Gastroesophageal sphincter (tissue), 3 donors: ENCODE results near the gene ZCCHC14.

Source experiments
- EP300 ChIP-seq: sonication (generic); formaldehyde crosslinking; IDR thresholded peaks from one replicate; pipeline ENCODE4 v1.6.1; 2017; ENCODE audit warnings: antibody characterized with exemption, mild to moderate bottlenecking
- POLR2A ChIP-seq, 2 donors: fragments of 450-650 bp; IDR thresholded peaks; one replicate each; pipeline ENCODE4 v1.6.1; 2017; ENCODE audit warnings: antibody characterized with exemption in 2 of 2, mild to moderate bottlenecking in 2 of 2, moderate library complexity in 1 of 2
- TF ChIP-seq, protein P1 (sequence below), 4 experiments: fragments of 200-600 bp in 2 of 4; fragments of 450-650 bp in 2 of 4; sonication (generic) in 1 of 4; IDR thresholded peaks; one replicate each; pipeline ENCODE4 v1.5.1; 2017 to 2019; ENCODE audit warnings: antibody characterized with exemption in 4 of 4, mild to moderate bottlenecking in 2 of 4, moderate library complexity in 2 of 4

DNA sequence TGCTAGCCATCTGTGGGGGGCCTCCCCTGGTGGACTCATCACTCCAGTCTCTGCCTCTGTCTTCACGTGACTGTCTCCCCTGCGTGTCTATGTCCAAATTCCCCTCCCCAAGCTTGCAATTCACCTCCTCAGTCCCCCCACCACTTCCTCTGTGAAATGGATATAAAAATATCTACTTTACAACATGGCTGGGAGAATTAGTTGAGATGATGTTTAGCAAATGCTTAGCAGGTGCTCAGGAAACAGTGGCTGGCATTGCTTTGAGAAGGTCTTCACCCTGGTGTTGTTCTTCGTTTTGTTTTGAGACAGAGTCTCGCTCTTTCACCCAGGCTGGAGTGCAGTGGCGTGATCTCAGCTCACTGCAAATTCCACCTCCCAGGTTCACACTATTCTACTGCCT, 8.3 kb upstream of the ZCCHC14 start:
- TF ChIP-seq, protein P1, sequence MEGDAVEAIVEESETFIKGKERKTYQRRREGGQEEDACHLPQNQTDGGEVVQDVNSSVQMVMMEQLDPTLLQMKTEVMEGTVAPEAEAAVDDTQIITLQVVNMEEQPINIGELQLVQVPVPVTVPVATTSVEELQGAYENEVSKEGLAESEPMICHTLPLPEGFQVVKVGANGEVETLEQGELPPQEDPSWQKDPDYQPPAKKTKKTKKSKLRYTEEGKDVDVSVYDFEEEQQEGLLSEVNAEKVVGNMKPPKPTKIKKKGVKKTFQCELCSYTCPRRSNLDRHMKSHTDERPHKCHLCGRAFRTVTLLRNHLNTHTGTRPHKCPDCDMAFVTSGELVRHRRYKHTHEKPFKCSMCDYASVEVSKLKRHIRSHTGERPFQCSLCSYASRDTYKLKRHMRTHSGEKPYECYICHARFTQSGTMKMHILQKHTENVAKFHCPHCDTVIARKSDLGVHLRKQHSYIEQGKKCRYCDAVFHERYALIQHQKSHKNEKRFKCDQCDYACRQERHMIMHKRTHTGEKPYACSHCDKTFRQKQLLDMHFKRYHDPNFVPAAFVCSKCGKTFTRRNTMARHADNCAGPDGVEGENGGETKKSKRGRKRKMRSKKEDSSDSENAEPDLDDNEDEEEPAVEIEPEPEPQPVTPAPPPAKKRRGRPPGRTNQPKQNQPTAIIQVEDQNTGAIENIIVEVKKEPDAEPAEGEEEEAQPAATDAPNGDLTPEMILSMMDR (IDR thresholded peaks at IDR 0.05): no peak
- TF ChIP-seq POLR2A (IDR thresholded peaks at IDR 0.05) (no peak), EP300 (no peak)
